Caco-2 (cell line): Measurements from ENCODE around the gene CLCA4. TPM values are rescaled to one million over a fixed set of nuclear protein-coding genes. Genes with fewer than 3 reads are reported as not detected.

Source experiments
- BruUV-seq: library from RNA; stranded (reverse); fragments of 400-500 nt; replicated peaks from 2 replicates; lab custom pipeline; 2021; lab: Mats Ljungman, UMichigan
- CTCF ChIA-PET: fragments of 300-600 bp; sonication (Branson Sonifier 250); formaldehyde crosslinking; loops from one replicate; lab custom pipeline; 2022; ENCODE audit warnings: antibody characterized with exemption; lab: Charles Lee
- POLR2A ChIA-PET: fragments of 300-600 bp; sonication (Branson Sonifier 250); formaldehyde crosslinking; loops from one replicate; lab custom pipeline; 2022; ENCODE audit warnings: antibody characterized with exemption; lab: Charles Lee
- DNase-seq, 2 experiments: peaks; one replicate each; pipeline versions ENCODE4 v3.0.0 to v3.0.0-alpha.2; 2020 to 2022
- H3K27me3 ChIP-seq: replicated peaks from 2 replicates; pipeline ENCODE4 v1.6.0; 2011; ENCODE audit warnings: low read length; ENCODE audit not compliant: control insufficient read depth, insufficient read depth
- H3K36me3 ChIP-seq: 2 replicates; pipeline ENCODE4 v1.5.1; 2011; ENCODE audit warnings: low read length; ENCODE audit not compliant: control insufficient read depth, insufficient read depth
- H3K4me1 ChIP-seq: fragments of 250-450 bp; sonication (Bioruptor Pico); 2 replicates; pipeline ENCODE4 v1.5.1; 2020; ENCODE audit warnings: mild to moderate bottlenecking
- H3K4me3 ChIP-seq: 2 replicates; pipeline ENCODE4 v1.5.1; 2011; ENCODE audit warnings: low read depth, mild to moderate bottlenecking, control low read depth, low read length
- H3K9me3 ChIP-seq: fragments of 250-450 bp; sonication (Bioruptor Pico); 2 replicates; pipeline ENCODE4 v1.5.1; 2020; ENCODE audit warnings: mild to moderate bottlenecking, moderate library complexity
- H3K27ac Mint-ChIP-seq: one replicate; pipeline ENCODE4 v1.8.0; 2022; ENCODE audit warnings: mixed read lengths; ENCODE audit not compliant: unreplicated experiment
- H3K27me3 Mint-ChIP-seq: one replicate; pipeline ENCODE4 v1.8.0; 2022; ENCODE audit warnings: mixed read lengths; ENCODE audit not compliant: insufficient read depth, unreplicated experiment
- H3K36me3 Mint-ChIP-seq: one replicate; pipeline ENCODE4 v1.8.0; 2022; ENCODE audit warnings: mild to moderate bottlenecking, mixed read lengths; ENCODE audit not compliant: insufficient read depth, unreplicated experiment
- H3K4me1 Mint-ChIP-seq: one replicate; pipeline ENCODE4 v1.8.0; 2022; ENCODE audit warnings: low read depth, mixed read lengths; ENCODE audit not compliant: unreplicated experiment
- H3K4me3 Mint-ChIP-seq: one replicate; pipeline ENCODE4 v1.8.0; 2022; ENCODE audit warnings: mild to moderate bottlenecking, moderate library complexity, mixed read lengths; ENCODE audit not compliant: unreplicated experiment
- H3K9me3 Mint-ChIP-seq: one replicate; pipeline ENCODE4 v1.8.0; 2022; ENCODE audit warnings: mixed read lengths; ENCODE audit not compliant: unreplicated experiment
- CTCF ChIP-seq, 2 experiments: fragments of 200-600 bp in 1 of 2; IDR thresholded peaks; 1 replicate in 1 of 2; 2 replicates in 1 of 2; pipeline versions ENCODE4 v1.5.1 to v1.8.0; 2011 to 2022; ENCODE audit warnings: antibody characterized with exemption in 1 of 2, control low read depth in 1 of 2, inconsistent platforms in 1 of 2, low read depth in 1 of 2, low read length in 1 of 2, mild to moderate bottlenecking in 1 of 2, moderate library complexity in 1 of 2; ENCODE audit not compliant: insufficient read depth in 1 of 2, severe bottlenecking in 1 of 2, unreplicated experiment in 1 of 2
- intact Hi-C: fragments of 100-400 bp; cut with micrococcal nuclease; formaldehyde crosslinking; loops from one replicate; pipeline ENCODE4 v1.10.0; 2022; ENCODE audit not compliant: unreplicated experiment
- total RNA-seq: library from RNA; stranded (reverse); gene quantifications from 2 replicates; pipeline ENCODE4 v1.2.3, GENCODE V29; 2022

CLCA4 gene
- total RNA-seq, 1 experiment from 2014 or later = not detected

- no peak for DNase-seq
- Histone ChIP-seq H3K4me3 (no peak overlapping the region), H3K36me3 (no peaks in the 10 kb centered on the region), H3K4me1 (peaks cover 17% of the 10 kb centered on the region), H3K9me3 (no peaks in the 10 kb centered on the region), H3K27me3 (no peaks in the 10 kb centered on the region)
- ChIA-PET CTCF (no interaction called here), POLR2A (no interaction called here)
- no peak overlapping the region for H3K27ac Mint-ChIP-seq
- BruUV-seq = no TSS peak
- H3K27me3 Mint-ChIP-seq = no peaks in the 10 kb centered on the region
- H3K4me3 Mint-ChIP-seq = no peak overlapping the region
- intact Hi-C loops = no loop called here
- no peaks in the 10 kb centered on the region for H3K4me1 Mint-ChIP-seq
- H3K36me3 Mint-ChIP-seq = peaks cover 6% of the 10 kb centered on the region
- TF ChIP-seq CTCF (IDR thresholded peaks at IDR 0.05; ENCODE audit: insufficient read depth in 1 of 2, low read depth in 1 of 2, low read length in 1 of 2, severe bottlenecking in 1 of 2, unreplicated experiment in 1 of 2) = no peak
- no peaks in the 10 kb centered on the region for H3K9me3 Mint-ChIP-seq
Measured at GRCh38 chr1:86522240-86522639, 24.6 kb upstream of the CLCA4 start.

GRCh38 chr1:86523670-86524354 is 23.1 kb upstream of the CLCA4 start:
- no peaks in the 10 kb centered on the region for H3K4me1 Mint-ChIP-seq
- H3K27me3 ChIP-seq = no peaks in the 10 kb centered on the region
- intact Hi-C loops = no loop called here
- no peak for TF ChIP-seq CTCF (IDR thresholded peaks at IDR 0.05; ENCODE audit: insufficient read depth in 1 of 2, low read depth in 1 of 2, low read length in 1 of 2, severe bottlenecking in 1 of 2, unreplicated experiment in 1 of 2)
- no peaks in the 10 kb centered on the region for H3K36me3 ChIP-seq
- H3K27me3 Mint-ChIP-seq = no peaks in the 10 kb centered on the region
- H3K36me3 Mint-ChIP-seq = peaks cover 6% of the 10 kb centered on the region
- H3K9me3 ChIP-seq = no peaks in the 10 kb centered on the region
- no peak overlapping the region for H3K4me3 Mint-ChIP-seq
- BruUV-seq = no TSS peak
- no peak overlapping the region for H3K27ac Mint-ChIP-seq
- H3K4me1 ChIP-seq = peaks cover 6% of the 10 kb centered on the region
- peaks cover 10% of the 10 kb centered on the region for H3K9me3 Mint-ChIP-seq
- no peak for DNase-seq
- ChIA-PET CTCF (no interaction called here), POLR2A (no interaction called here)
- no peak overlapping the region for H3K4me3 ChIP-seq

GRCh38 chr1:86527306-86527705 is 19.6 kb upstream of the CLCA4 start:
- Mint-ChIP-seq H3K9me3 (peaks cover 10% of the 10 kb centered on the region), H3K27ac (no peak overlapping the region), H3K36me3 (peaks cover 6% of the 10 kb centered on the region), H3K4me1 (no peaks in the 10 kb centered on the region), H3K27me3 (no peaks in the 10 kb centered on the region), H3K4me3 (no peak overlapping the region)
- Histone ChIP-seq H3K36me3 (no peaks in the 10 kb centered on the region), H3K4me1 (peaks cover 5% of the 10 kb centered on the region; the same call in 1 of the 2 replicates), H3K9me3 (no peaks in the 10 kb centered on the region), H3K27me3 (no peaks in the 10 kb centered on the region), H3K4me3 (no peak overlapping the region)
- CTCF ChIA-PET = no interaction called here
- DNase-seq = no peak
- intact Hi-C loops = no loop called here
- no peak for TF ChIP-seq CTCF (IDR thresholded peaks at IDR 0.05; ENCODE audit: insufficient read depth in 1 of 2, low read depth in 1 of 2, low read length in 1 of 2, severe bottlenecking in 1 of 2, unreplicated experiment in 1 of 2)
- POLR2A ChIA-PET = no interaction called here
- no TSS peak for BruUV-seq
